ENCODE measurements around the gene CDC20B. TPM values are rescaled to one million over a fixed set of nuclear protein-coding genes. Genes with fewer than 3 reads are reported as not detected.
"Not testable (repeated sequence)": the region's sequence is repeated elsewhere in the genome, so short reads cannot be mapped to it uniquely, and the experiment has no call there.

CDC20B gene
- total and polyA plus RNA-seq, 8 donors: 6.6 to 21.8 (median 16.6) TPM; not detected in 2

DNA sequence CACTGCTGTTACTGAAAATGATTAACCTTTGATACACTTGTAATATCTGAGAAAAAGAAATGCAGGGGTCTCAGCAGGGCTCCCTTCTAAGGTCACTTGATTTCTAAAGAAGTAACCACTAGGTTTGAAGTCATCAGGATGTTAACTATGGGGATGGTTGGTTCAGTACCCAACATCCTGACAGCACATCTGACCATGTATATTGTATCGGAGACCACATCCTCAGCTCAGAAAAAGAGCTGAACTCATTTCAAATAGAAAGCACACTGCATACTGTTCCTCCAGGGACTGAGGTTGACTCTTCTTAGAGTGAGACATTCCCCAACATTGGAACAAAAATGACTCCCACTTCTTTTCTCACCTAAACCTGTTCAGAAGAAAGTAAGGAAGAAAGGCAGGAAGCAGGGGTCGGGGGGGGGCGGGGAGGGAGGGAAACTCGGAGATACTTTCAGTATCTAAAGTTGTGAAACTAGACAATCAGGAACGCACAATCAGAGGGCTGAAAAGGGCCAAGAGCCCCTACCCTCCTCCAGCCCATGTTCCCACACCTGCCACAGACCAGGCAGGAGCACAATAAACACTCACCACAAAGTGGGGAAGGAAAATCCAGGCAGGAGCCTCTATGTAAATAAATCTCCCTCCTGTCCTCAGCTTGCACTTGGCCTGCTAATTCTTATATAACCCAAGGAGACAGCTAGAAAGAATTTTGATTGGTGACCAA is 71.3 kb downstream of the CDC20B start:
- no peaks in the 10 kb centered on the region for H3K9me3 ChIP-seq
- DNase-seq (no peak), ATAC-seq (no peak)
- no peaks in the 10 kb centered on the region for H3K27me3 ChIP-seq
- intact Hi-C loops (cut with DNase I): no loop called here
- no peak overlapping the region for H3K4me3 ChIP-seq
- TF ChIP-seq CTCF (IDR thresholded peaks at IDR 0.05): no peak
- no peak overlapping the region for H3K27ac ChIP-seq
- H3K4me1 ChIP-seq: no peaks in the 10 kb centered on the region
- H3K36me3 ChIP-seq: no peaks in the 10 kb centered on the region

GRCh38 chr5:55101148-55101547 is 71.8 kb downstream of the CDC20B start:
- H3K4me1 ChIP-seq; DNase-seq; intact Hi-C loops (cut with DNase I); H3K36me3 ChIP-seq; H3K27ac ChIP-seq; H3K27me3 ChIP-seq; ATAC-seq; H3K9me3 ChIP-seq; H3K4me3 ChIP-seq: not testable (repeated sequence)

- Histone ChIP-seq H3K27me3 (no peaks in the 10 kb centered on the region), H3K4me1 (no peaks in the 10 kb centered on the region), H3K9me3 (no peaks in the 10 kb centered on the region), H3K36me3 (no peaks in the 10 kb centered on the region), H3K27ac (no peak overlapping the region), H3K4me3 (no peak overlapping the region)
- DNase-seq (no peak), ATAC-seq (no peak)
- intact Hi-C loops (cut with DNase I): no loop called here
- no peak for TF ChIP-seq CTCF (IDR thresholded peaks at IDR 0.05)
Measured at GRCh38 chr5:55096861-55097260, 76.1 kb downstream of the CDC20B start.

DNA sequence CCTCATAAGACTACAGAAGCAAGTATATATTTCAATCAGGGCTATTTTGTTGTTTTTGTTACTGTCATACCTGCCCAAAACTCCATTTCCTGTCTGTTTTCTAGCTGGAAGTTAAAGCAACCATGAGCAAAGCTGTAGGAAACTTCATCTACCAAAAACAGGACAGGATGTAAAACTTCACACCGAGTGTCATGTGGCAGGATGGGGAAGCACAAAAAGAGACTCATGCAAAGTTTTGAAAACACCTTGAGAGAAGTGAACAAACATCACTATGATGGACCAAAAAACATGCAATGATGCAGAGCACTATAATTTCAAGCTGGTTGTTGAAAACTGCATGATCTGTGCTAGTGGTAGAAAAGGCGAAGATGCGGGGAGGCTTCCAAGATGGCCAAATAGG is 76.8 kb downstream of the CDC20B start:
- H3K4me1 ChIP-seq: no peaks in the 10 kb centered on the region
- no peak overlapping the region for H3K27ac ChIP-seq
- H3K9me3 ChIP-seq: no peaks in the 10 kb centered on the region
- H3K36me3 ChIP-seq: no peaks in the 10 kb centered on the region
- no peaks in the 10 kb centered on the region for H3K27me3 ChIP-seq
- H3K4me3 ChIP-seq: no peak overlapping the region
- TF ChIP-seq CTCF (IDR thresholded peaks at IDR 0.05): no peak
- ATAC-seq: no peak
- intact Hi-C loops (cut with DNase I): no loop called here
- DNase-seq: no peak

- H3K9me3 ChIP-seq; intact Hi-C loops (cut with DNase I); H3K36me3 ChIP-seq; H3K27me3 ChIP-seq; H3K27ac ChIP-seq; H3K4me1 ChIP-seq; H3K4me3 ChIP-seq; ATAC-seq; DNase-seq: not testable (repeated sequence)
Measured at GRCh38 chr5:55091011-55091410, 82.0 kb downstream of the CDC20B start.

DNA sequence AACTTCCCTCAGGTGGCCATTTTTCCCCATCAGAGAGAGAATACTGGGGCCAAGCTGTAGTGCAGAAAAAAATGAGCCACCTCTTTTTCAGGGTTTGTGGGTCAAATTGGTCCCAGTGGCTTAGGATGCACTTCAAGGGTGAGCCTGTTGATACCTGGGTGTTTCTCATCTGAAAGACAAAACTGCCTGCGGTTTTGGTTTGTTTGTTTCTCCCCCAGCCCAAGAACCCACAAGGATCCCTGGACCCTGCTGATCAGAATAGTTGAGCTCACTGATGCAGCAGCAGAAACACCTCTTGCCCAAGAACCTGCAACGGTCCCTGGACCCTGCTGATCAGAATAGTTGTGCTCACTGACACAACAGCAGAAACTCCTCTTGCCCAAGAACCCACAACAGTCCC is 83.7 kb downstream of the CDC20B start:
- H3K4me1 ChIP-seq; H3K27me3 ChIP-seq; H3K36me3 ChIP-seq; DNase-seq; H3K27ac ChIP-seq; H3K4me3 ChIP-seq; ATAC-seq; H3K9me3 ChIP-seq; intact Hi-C loops (cut with DNase I): not testable (repeated sequence)

GRCh38 chr5:55081541-55081940 is 91.4 kb downstream of the CDC20B start:
- no peak for TF ChIP-seq CTCF (IDR thresholded peaks at IDR 0.05)
- no peak for ATAC-seq
- intact Hi-C loops (cut with DNase I): no loop called here
- Histone ChIP-seq H3K9me3 (peaks cover 0 to 24% of the 10 kb centered on the region in 2 donors), H3K4me1 (no peaks in the 10 kb centered on the region), H3K27me3 (no peaks in the 10 kb centered on the region), H3K36me3 (no peaks in the 10 kb centered on the region), H3K4me3 (no peak overlapping the region), H3K27ac (no peak overlapping the region)
- DNase-seq: no peak

Data from left lung (tissue), 10 donors.